GM18511 (cell line): Measurements from ENCODE around the gene AGAP1.
"Not testable (repeated sequence)": the region's sequence is repeated elsewhere in the genome, so short reads cannot be mapped to it uniquely, and the experiment has no call there.

Experiments used
- ATAC-seq: cut with Tn5 transposase; IDR thresholded peaks from one replicate; pipeline ENCODE4 v1.9.1; 2021; ENCODE audit warnings: mild to moderate bottlenecking, moderate library complexity; ENCODE audit not compliant: unreplicated experiment

AGAP1 gene

DNA sequence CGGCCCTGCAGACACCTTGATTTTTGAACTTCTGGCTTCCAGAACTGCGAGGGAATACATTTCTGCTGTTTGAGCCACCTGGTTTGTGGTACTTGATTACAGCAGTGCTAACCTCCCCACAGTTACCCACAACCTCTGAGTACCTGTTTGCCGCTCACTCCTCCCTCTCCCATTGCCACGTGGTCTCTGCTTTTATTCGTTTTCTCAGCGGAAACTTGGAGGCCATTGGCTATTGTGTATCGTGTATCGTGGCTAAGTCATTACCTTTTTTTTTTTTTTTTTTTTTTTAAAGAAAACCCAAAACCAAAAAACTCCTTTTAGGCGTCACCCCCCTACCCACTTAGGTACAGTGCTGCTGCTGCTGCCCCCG is 90.8 kb downstream of the AGAP1 start:
- no peak for ATAC-seq

DNA sequence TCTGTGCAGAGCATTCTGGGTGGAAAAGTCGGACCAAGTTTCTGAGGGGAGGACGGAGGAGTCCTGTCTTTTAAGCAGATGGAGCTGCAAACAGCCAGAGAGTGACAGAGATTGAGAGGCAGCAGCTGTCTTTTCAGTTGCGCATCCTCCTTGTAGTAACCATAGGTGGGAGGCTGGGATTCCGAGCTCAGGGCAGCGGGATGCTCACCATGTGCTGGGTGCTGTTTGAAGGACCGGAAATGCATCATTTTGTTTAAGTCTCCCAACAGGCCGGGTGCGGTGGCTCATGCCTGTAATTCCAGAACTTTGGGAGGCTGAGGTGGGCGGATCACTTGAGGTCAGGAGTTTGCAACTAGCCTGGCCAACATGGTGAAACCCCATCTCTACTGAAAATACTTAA is 93.4 kb downstream of the AGAP1 start:
- no peak for ATAC-seq

DNA sequence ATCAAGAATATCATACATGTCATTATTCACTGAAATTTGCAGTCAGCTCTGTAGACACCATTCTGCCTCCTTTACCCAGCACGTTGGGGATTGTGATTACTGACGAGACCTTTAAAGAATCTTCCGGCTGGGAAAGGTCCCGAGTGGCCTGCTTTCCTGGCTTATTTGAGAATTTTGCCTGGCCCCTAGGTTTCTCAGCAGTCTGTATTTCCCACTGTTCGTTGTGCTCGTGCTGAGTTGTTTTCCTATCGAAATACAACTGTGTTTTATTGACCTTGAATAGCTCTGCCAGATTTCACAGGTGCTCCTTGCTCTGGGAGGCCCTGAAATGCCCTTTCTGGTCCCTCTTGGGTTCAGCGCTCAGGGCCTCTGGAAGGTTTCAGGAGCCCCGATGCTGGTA is 94.9 kb downstream of the AGAP1 start:
- ATAC-seq: no peak

DNA sequence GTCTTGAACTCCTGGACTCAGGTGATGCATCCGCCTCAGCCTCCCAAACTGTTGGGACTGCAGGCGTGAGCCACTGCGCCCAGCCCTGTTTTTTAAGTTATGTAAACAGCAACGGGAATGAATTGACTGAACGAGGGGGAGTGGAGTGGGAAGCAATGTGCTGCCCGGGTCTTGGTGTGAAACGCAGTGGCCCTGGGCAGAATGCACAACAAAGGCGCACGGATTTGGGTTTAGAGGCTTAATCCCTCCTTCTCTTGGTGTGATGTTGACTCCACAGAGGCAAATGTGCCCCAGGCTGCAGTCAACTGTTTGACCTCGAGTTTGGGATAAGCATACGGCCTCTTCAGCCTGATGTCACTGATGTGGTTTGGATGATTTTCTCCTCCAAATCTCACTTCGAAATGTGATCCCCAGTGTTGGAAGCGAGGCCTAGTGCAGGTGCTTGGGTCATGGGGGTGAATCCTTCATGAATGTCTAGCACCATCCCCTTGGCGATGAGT is 97.4 kb downstream of the AGAP1 start:
- no peak for ATAC-seq

DNA sequence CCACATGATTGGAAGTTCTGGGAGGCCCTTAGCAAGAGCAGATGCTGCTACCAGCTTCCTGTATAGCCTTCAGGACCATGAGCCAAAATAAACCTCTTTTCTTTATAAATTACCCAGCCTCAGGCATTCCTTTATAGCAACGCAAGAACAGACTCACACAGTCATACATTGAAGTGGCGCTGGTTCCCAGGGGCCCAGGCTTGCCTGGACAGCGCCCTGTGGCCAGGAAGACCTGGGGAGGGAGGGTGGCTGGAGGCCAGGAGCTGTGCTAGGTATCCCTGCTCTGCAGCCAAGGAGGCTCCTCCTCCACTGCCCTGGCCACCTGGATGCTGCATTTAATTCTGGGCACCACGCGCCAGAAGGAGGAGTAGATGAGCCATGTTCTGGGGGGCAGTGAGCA is 98.1 kb downstream of the AGAP1 start:
- no peak for ATAC-seq

DNA sequence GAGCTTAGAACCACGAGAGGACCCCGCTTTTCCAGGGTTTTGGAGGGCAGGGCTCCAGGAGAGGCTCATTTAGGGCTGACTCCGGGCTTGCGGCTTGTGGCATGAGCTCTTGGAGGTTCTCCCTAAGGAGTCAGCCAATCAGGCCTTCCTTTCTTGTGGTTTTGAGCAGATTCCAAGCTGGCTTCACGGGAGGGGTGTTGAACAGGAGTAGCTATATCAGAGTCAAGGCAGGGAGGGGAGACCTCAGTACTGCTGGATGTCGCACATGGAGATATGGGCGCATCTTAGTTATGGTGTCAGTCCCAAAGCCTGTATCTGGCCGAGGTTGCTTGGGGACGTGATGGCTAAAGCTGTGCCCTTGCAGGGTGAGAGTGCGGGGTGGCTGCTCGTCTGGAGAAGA is 98.6 kb downstream of the AGAP1 start:
- no peak for ATAC-seq

DNA sequence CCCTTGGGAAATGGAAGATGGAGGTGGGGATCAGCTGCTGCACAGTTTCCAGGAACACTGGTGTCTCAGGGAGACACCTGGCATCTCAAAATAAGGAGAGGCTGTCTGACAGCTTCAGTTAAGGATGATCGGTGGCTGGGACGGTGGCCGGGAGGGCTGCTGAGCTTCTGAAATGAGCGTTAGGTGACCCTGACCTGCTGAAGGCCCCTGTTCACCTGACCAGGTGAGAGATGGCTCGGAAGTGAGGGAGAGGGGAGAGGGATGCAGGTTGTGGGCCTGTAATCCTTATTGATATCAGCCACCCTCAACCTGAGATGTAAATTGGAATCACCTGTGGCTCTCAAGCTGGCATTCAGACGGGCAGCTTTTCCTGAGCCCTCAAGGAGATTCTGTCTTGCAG is 99.0 kb downstream of the AGAP1 start:
- ATAC-seq: no peak

DNA sequence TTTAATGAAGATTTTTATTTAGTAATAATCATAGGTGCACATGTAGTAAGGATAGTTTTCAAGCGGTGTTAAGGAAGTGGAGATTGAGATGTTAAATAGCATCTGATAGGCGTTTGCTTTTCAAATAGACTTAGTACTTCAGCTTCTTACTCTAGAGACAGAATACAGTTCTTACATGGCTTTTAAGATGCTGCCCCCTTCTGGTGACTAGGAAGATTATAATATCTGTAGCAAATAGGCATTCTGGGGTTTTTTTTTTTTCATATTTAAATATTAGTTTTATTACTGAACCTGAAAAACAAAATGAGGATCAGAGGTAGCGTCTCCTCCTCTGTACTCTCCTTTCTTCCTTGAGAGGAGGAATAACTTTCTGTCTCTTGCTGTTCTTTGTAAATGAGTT is 100.2 kb downstream of the AGAP1 start:
- no peak for ATAC-seq

DNA sequence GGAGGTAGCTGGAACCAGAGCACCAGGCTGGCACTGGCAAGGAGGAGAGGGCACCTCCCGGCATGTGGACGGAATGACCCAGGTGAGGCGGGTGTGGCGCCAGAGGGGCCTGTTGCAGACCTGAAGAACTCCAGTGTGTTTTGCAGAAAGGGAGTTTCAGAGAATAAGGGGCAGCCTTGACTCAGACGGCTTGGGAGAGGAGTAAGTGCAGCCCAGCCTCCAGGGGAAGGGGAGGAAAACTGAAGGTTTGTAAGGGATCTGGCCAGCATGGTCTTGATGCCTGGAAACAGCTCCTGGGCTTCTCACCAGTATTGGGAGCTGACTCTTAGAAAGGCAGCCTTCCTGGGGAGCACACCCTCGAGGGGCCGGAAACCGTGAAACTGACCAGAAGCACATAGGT is 101.1 kb downstream of the AGAP1 start:
- no peak for ATAC-seq

DNA sequence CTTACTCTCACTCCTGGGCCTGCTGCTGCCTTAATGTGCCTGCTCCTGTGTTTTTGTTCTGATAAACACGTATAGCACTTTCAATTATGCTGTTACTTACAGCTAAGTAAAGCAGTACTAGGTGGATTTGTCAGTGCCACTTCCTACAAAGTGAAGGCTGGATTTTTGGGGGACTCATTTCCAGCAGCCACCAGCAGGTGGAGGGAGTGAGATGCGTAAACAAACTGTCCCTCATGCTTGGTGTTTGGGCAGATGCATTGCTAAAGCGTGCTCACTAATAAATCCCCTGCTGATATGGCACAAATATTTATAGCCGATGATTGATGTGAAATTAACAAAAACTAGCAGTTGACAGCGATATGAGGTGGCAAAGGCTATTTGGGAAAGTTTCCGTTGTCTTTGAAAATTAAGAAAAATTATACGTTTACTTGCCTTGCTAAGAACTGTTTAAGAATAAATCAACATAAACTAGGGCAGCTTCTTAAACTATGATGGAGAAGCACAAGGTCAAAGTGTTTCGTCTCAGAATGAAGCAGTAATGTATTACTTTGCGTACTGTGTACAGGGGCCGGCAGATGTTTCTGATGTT is 101.7 kb downstream of the AGAP1 start:
- ATAC-seq: no peak

DNA sequence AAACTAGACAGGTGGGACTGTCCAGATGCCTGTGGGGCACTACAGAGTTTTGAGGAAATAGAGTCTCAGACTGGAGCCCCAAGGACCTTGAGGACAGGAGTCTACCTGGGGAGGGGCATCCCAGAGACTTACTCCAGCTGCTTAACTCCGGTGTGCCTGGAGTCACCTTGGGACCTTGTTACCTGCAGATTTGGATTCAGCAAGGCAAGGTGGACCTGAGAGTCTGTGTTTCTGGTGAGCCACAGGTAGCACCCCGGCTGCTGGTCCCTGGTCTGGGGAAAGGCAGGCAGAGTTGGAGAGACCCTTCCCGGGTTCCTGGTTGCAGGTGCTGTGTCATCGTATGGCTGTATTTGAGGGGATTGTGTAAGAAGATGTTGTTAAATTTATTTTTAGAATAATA is 102.4 kb downstream of the AGAP1 start:
- ATAC-seq: no peak

DNA sequence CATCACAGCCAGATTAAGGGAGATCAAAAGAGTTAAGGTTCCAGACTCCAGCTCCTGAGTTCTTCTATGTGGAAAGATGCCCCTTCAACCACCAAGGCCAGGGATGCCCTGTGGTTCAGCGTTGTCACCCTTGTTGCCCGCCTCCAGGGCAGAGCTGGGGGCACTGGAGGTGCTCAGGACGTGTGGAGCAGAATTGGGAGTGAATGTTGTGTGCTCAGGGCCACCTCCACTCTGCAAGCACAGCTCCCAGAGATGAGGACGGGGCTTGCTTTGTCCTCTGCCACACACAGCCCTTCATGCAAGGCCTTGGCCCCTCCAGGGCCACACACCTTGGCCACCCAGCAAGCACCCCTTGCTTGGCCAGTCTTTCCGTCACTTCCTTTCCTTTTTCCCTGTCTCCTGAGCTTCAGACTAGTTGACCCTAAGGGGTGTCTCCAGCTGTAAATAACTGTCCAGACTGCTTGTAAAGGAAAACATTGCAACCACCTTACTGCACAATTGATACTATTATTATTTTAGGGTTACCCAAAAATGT is 103.3 kb downstream of the AGAP1 start:
- ATAC-seq: no peak

DNA sequence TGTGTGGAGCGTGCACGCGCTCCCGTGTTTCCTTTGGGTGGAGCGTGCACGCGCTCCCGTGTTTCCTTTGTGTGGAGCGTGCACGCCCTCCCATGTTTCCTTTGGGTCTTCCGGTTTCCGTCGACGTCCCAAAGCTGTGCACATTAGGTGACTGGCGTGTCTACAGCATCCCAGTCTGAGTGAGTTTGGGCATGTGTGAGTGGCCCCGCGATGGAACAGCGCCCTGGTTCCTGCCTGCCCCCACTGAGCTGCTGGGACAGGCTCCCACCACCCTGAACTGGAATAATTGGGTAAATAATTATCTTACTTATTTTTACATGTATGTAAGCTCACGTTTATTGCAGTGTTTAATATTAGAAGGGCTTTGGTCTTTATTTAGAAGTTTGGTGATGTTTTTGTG is 104.2 kb downstream of the AGAP1 start:
- no peak for ATAC-seq

DNA sequence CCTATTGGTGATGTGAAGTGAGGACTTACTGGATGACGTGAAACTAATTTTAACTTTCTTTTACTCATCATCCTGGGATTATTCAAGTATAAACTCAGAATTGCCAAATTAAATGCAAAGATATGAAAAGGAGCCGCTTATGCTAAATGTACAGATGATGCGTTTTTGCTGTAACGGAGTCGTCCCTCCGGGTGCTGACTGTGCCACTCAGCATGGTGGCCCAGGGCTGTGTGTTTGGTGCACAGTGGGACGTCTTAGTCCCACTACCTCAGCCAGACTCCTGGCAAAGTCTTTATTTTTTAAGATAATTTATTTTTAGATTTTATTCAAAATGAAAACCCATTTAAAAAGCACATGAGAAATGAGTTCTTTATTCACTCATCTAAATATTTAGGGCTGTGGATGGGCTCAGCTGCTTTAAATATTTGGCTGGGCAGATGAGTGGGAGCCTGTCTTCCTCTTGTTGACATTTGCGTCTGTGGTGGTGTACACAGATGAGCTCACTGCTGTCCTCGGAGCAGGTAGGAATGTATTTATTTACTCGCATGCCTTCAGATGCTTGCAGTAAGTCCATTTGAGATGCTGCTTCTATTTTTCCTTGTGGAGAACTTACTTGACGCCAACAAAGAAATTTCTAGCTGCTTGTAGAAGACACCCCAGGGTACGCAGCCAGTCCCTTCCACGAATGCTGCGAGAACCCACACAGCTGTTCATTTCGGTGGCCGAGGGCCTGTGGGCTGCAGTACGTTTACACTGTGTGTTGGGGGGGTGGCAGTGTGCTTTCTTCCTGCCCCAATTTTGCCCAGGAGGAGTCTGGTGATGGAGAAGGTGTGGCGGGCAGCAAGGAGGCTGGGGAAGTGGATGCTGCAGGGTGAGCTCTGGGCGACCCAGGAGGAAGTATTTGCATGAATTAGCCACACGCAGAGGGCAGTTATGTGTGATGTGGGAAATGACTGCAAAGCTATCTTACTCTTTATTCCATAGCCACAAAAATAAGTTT is 105.0 kb downstream of the AGAP1 start:
- no peak for ATAC-seq

DNA sequence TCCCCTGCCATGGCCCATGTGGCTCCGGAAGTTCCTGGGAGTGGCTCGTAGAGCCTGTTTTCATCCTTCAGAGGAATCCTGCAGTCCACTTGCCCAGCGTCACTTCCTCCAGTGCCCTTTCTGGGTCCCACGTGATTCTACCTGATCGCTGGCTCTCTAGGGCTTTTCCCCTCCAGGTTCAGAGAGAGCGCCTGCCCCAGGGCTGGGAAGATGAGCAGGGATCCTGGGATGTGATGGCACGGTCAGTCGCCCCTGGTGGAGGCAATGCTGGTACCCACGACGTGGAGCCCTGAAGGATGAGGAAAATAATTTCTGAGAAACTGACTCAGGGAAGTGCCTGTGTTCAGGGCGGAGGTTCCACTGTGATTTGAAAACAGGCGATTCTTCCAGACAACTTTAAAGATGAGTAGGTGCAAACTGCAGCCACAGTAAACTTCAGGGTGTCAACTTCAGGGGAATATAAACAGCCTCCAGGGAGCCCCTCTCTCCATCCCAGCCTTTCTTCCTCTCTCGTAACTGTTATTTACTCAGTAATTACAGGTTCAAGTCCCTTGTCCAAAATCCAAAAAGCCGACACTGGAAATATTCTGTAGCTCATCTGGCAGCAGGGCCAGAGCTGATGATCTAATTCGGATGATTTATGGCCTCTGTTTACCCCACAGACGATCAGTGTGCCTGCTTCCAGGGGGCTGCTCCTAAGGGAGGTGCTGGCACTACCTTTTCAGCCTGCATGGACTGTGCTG is 105.9 kb downstream of the AGAP1 start:
- no peak for ATAC-seq

DNA sequence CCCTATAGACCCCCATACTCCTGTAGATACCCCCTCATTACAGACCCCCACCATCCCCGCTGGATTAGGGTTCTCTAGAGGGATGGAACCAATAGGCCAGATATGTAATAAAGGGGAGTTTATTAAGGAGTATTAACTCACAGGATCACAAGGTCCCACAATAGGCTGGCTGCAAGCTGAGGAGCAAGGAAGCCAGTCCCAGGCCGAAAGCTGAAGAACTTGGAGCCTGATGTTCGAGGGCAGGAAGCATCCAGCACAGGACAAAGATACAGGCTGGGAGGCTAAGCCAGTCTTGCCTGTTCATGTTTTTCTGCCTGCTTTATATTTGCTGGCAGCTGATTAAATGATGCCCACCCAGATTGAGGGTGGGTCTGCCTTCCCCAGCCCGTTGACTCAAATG is 106.6 kb downstream of the AGAP1 start:
- ATAC-seq: no peak

DNA sequence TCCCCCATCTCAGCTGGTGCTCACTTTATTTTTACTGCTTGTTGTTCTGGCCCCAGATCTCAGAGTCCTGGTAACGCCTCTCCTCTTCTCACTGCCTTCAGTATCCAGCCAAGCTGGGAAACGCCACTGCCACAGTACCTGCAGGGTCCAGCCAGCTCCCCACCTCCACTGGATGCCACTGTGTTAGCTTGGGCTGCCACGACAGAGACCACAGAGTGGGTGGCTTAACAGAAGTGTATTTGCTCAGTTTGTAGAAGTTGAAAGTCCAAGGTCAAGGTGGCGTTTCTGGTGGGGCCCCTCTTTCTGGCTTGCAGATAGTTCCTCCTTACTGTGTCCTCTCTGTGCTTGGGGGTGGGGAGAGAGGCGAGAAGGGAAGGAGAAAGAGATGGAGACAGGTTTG is 107.1 kb downstream of the AGAP1 start:
- no peak for ATAC-seq

DNA sequence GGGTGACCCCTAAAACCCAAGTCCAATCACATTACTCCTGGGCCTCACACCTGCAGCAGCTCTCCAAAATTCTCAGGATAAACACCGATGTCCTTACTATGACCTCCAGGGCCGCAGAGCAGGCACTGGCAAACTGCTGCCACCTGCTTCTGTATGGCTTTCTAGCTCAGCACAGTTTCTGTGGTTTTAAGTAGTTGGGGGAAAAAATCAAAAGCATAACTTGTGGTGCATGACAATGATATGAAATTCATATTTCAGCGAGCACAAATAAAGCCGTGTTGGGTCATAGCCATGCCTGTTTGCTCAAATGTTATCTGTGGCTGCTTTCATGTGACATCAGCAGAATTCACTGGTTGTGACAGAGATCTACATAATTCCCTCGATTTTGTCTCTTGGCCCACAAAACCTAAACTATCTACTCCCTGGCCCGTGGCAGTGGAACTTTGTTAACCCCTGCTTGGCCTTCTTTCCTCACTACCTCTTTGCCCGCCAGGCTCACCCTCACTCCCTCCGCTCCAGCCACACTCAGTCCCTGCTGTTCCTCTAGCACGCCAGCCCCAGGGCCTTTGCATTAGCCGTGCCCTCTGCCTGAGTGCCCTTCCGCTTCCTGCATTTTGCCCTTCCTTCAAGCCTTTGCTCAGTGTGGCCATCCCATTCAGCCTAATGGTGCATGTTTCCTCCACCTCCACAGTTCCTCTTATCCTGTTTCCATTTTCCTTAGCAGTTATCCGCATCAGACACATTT is 108.3 kb downstream of the AGAP1 start:
- ATAC-seq: no peak

DNA sequence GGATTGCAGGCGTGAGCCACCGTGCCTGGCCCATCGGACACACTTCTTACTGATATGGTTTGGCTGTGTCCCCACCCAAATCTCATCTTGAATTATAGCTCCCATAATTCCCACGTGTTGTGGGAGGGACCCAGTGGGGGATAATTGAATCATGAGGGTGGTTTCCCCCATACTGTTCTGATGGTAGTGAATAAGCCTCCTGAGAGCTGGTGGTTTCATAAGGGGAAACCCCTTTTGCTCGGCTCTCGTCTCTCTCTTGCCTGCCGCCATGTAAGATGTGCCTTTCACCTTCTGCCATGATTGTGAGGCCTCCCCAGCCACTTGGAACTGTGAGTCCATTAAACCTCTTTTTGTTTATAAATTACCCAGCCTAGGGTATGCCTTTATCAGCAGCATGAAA is 109.1 kb downstream of the AGAP1 start:
- not testable (repeated sequence) for ATAC-seq

DNA sequence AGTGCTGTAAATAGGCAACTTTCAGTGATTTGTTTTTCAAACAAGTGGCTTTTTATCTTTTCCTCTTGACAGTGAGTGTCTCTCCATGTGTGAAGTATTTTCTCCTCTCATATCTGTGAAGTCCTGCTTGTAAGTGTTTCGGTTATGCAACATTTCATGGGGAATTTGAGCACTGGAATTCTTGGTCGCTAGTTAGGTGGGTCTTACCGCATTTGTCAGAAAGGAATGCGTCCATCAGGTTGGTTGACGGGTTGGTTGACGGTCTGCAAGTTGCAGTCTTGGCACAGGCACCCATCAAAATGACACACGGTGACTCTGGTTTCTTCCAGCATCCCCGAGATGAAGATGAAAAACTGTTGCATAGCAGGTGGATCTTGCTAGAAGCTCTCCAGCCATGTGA is 109.8 kb downstream of the AGAP1 start:
- ATAC-seq: no peak
